ENCODE data around the gene POU6F1.

Gene POU6F1

DNA sequence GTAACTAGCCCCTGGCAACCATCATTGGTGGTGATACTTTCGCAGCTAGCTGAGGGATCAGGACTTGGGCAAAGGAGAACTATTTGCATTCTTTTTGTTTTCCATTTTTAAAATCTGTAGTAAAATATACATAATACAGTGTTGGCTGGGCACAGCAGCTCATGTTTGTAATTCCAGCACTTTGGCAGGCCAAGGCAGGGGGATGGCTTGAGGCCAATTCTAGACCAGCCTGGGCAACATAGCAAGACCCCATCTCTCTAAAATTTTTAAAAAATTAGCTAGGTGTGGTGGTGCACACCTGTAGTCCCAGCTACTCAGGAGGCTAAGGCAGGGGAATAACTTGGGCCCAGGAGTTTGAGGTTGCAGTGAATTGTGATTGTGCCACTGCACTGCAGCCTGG, 64.9 kb downstream of the POU6F1 start:
- no peak for DNase-seq

DNA sequence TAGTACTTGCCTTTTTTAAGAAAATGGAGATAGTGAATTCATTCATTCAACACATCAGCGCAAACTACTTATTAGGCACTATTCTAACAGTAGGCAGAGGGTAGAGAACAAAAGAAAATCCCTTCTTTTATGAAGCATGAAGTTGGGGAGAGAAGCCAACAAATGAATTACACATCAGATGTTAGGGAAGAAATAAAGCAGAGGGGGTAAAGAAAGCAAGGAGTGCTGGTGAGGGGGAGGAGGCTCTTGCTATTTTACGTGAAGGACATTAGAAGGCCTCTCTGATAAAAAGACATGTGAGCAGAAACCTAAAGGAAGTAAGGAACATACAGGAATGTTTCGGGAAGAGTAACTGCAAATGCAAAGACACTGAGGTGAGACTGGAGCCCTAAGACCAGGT, 67.1 kb downstream of the POU6F1 start:
- no peak for DNase-seq

- DNase-seq = no peak
Measured at GRCh38 chr12:51147309-51147708, 70.6 kb downstream of the POU6F1 start.

GRCh38 chr12:51139292-51139844, 78.5 kb downstream of the POU6F1 start:
- no peak for DNase-seq
